ENCODE results near the gene SRD5A3.
"Not testable (repeated sequence)": the region's sequence is repeated elsewhere in the genome, so short reads cannot be mapped to it uniquely, and the experiment has no call there.

The SRD5A3 gene

GRCh38 chr4:55346851-55347255 lies 811 bp downstream of the SRD5A3 start:
- TF ChIP-seq CTCF (conservative IDR thresholded peaks at IDR 0.05; ENCODE audit: low read depth, low read length): no peak; the same call in 1 of the 2 replicates
- no peaks in the 10 kb centered on the region for H3K27me3 ChIP-seq (ENCODE audit: insufficient read depth, low read depth)
- H3K79me2 ChIP-seq (ENCODE audit: insufficient read depth, low read depth): 0 out of 2 replicates have a peak, but pooled peaks cover 3% of the 10 kb centered on the region
- H3K4me2 ChIP-seq: peak overlapping the region; percentile 69
- no peaks in the 10 kb centered on the region for H3K36me3 ChIP-seq (ENCODE audit: insufficient read depth)
- H4K20me1 ChIP-seq (ENCODE audit: insufficient read depth): no peaks in the 10 kb centered on the region
- peaks cover 25% of the 10 kb centered on the region for H3K4me1 ChIP-seq (ENCODE audit: low read depth, poor library complexity, severe bottlenecking)
- H3K4me3 ChIP-seq (IDR thresholded peaks at IDR 0.05; ENCODE audit: insufficient read depth, low read depth, low read length): peak overlapping the region; percentile 91
- peak overlapping the region; percentile 91 for H3K9ac ChIP-seq
- H3K27ac ChIP-seq: peak overlapping the region; percentile 88
- peak overlapping the region; percentile 79 for H2AFZ ChIP-seq (ENCODE audit: low read depth)

GRCh38 chr4:55347610-55348228 lies 1.7 kb downstream of the SRD5A3 start:
- Histone ChIP-seq H3K27me3 (ENCODE audit: insufficient read depth, low read depth) (no peaks in the 10 kb centered on the region), H3K36me3 (ENCODE audit: insufficient read depth) (no peaks in the 10 kb centered on the region), H3K4me3 (IDR thresholded peaks at IDR 0.05; ENCODE audit: insufficient read depth, low read depth, low read length) (no peak overlapping the region), H2AFZ (ENCODE audit: low read depth) (peak overlapping the region; percentile 79; the same call in 1 of the 2 replicates), H3K4me2 (peak overlapping the region; percentile 69), H3K9ac (0 out of 2 replicates have a peak overlapping the region, but pooled peaks have one; percentile 91), H3K27ac (peak overlapping the region; percentile 88; the same call in 1 of the 2 replicates), H3K79me2 (ENCODE audit: insufficient read depth, low read depth) (0 out of 2 replicates have a peak, but pooled peaks cover 3% of the 10 kb centered on the region), H4K20me1 (ENCODE audit: insufficient read depth) (no peaks in the 10 kb centered on the region), H3K4me1 (ENCODE audit: low read depth, poor library complexity, severe bottlenecking) (peaks cover 25% of the 10 kb centered on the region)
- no peak for TF ChIP-seq CTCF (conservative IDR thresholded peaks at IDR 0.05; ENCODE audit: low read depth, low read length)

GRCh38 chr4:55348466-55348865 lies 2.4 kb downstream of the SRD5A3 start:
- Histone ChIP-seq H3K4me1 (ENCODE audit: low read depth, poor library complexity, severe bottlenecking) (peaks cover 25% of the 10 kb centered on the region), H3K9ac (no peak overlapping the region), H3K79me2 (ENCODE audit: insufficient read depth, low read depth) (0 out of 2 replicates have a peak, but pooled peaks cover 3% of the 10 kb centered on the region), H3K4me3 (IDR thresholded peaks at IDR 0.05; ENCODE audit: insufficient read depth, low read depth, low read length) (no peak overlapping the region), H3K4me2 (peak overlapping the region; percentile 69; the same call in 1 of the 2 replicates), H3K27ac (no peak overlapping the region), H4K20me1 (ENCODE audit: insufficient read depth) (no peaks in the 10 kb centered on the region), H3K36me3 (ENCODE audit: insufficient read depth) (no peaks in the 10 kb centered on the region), H3K27me3 (ENCODE audit: insufficient read depth, low read depth) (no peaks in the 10 kb centered on the region), H2AFZ (ENCODE audit: low read depth) (no peak overlapping the region)
- TF ChIP-seq CTCF (conservative IDR thresholded peaks at IDR 0.05; ENCODE audit: low read depth, low read length): no peak

GRCh38 chr4:55350870-55351269 lies 4.8 kb downstream of the SRD5A3 start:
- H3K36me3 ChIP-seq (ENCODE audit: insufficient read depth); H3K79me2 ChIP-seq (ENCODE audit: insufficient read depth, low read depth); H3K4me3 ChIP-seq (IDR thresholded peaks at IDR 0.05; ENCODE audit: insufficient read depth, low read depth, low read length); H2AFZ ChIP-seq (ENCODE audit: low read depth); H3K9ac ChIP-seq; H3K27ac ChIP-seq; H3K27me3 ChIP-seq (ENCODE audit: insufficient read depth, low read depth); H4K20me1 ChIP-seq (ENCODE audit: insufficient read depth); H3K4me2 ChIP-seq: not testable (repeated sequence)
- peaks cover 20% of the 10 kb centered on the region for H3K4me1 ChIP-seq (ENCODE audit: low read depth, poor library complexity, severe bottlenecking)

- no peak overlapping the region for H3K9ac ChIP-seq
Observed at GRCh38 chr4:55351824-55352223, 5.8 kb downstream of the SRD5A3 start.

More at GRCh38 chr4:55351824-55352223, 5.8 kb downstream of the SRD5A3 start:
- Histone ChIP-seq H2AFZ (ENCODE audit: low read depth) (no peak overlapping the region), H3K4me3 (IDR thresholded peaks at IDR 0.05; ENCODE audit: insufficient read depth, low read depth, low read length) (no peak overlapping the region), H3K36me3 (ENCODE audit: insufficient read depth) (no peaks in the 10 kb centered on the region), H3K4me1 (ENCODE audit: low read depth, poor library complexity, severe bottlenecking) (peaks cover 20% of the 10 kb centered on the region), H3K79me2 (ENCODE audit: insufficient read depth, low read depth) (0 out of 2 replicates have a peak, but pooled peaks cover 3% of the 10 kb centered on the region), H3K27ac (no peak overlapping the region), H3K27me3 (ENCODE audit: insufficient read depth, low read depth) (no peaks in the 10 kb centered on the region), H4K20me1 (ENCODE audit: insufficient read depth) (no peaks in the 10 kb centered on the region), H3K4me2 (no peak overlapping the region)
- no peak for TF ChIP-seq CTCF (conservative IDR thresholded peaks at IDR 0.05; ENCODE audit: low read depth, low read length)
